PFSK-1 (cell line): ENCODE data around the gene SMIM43.

Experiments
- FOXP2 ChIP-seq: optimal IDR thresholded peaks from 2 replicates; pipeline ENCODE3; 2011; ENCODE audit warnings: borderline replicate concordance, control low read depth, inconsistent platforms; ENCODE audit not compliant: insufficient read depth; ENCODE audit errors: extremely low read length, extremely low read depth
- POLR2AphosphoS5 ChIP-seq: IDR thresholded peaks from 2 replicates; pipeline ENCODE4 v1.6.1; 2012; ENCODE audit warnings: low read depth, mild to moderate bottlenecking, control low read depth, low read length, moderate library complexity
- REST ChIP-seq, 2 experiments: IDR thresholded peaks; 2 replicates each; pipeline versions ENCODE4 v1.6.1 to v1.8.0; 2011 to 2012; ENCODE audit warnings: low read depth in 2 of 2, low read length in 2 of 2, control low read depth in 1 of 2, inconsistent platforms in 1 of 2, mild to moderate bottlenecking in 1 of 2, moderate library complexity in 1 of 2; ENCODE audit not compliant: insufficient read depth in 1 of 2
- SIN3A ChIP-seq: IDR thresholded peaks from 2 replicates; pipeline ENCODE4 v1.6.1; 2012; ENCODE audit warnings: mild to moderate bottlenecking, low read length, moderate library complexity, borderline replicate concordance; ENCODE audit not compliant: insufficient read depth
- TAF1 ChIP-seq: IDR thresholded peaks from 2 replicates; pipeline ENCODE4 v1.6.1; 2012; ENCODE audit warnings: low read length, control low read depth, borderline replicate concordance; ENCODE audit not compliant: insufficient read depth

Gene SMIM43

DNA sequence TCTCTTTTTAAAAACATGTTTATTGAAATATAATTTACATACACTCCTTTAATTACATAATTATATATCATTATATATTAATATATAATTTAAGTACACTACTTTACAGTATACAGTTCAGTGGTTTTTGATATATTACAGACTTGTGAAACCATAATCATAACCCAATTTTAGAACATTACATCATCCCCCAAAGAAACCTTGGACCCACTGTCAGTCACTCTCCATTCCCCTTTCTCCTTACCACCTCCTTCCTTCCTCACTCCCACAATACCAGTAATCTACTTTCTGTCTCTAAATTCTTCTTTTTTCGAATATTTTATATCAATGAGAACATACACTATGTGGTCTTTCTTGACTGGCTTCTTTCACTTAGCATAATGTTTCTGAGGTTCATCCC lies 18.2 kb upstream of the SMIM43 start:
- TF ChIP-seq POLR2AphosphoS5: no peak
- TF ChIP-seq TAF1: no peak
- TF ChIP-seq REST (IDR thresholded peaks at IDR 0.05; ENCODE audit: insufficient read depth in 1 of 2, low read depth in 2 of 2, low read length in 2 of 2): no peak
- TF ChIP-seq FOXP2: no peak
- no peak for TF ChIP-seq SIN3A

DNA sequence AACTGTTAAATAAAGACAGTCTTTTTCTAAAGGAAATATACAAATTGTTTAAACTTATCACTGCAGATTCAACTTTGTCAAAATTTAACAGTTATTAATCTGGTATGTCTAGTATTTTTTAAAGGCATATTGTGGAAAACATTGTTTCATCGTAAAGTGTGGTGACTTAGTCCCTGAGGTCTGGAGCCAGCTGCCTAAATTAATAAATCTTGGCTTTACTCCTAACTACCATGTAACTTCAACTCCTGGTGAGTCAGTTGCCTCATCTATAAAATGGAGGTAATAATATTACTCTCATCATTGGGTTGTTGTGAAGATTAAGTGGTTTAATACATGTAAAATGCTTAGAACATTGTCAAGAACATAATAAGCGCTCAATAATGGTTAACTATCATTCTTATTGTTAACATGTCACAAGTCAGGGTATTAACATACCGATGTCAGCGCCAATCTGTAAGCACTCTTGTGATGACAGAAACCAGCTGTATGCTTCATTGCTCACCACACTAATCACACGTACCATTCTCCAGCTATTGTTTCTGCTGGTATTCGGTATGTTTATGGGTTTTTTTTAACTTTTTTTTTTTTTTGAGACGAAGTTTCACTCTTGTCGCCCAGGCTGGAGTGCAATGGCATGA lies 14.1 kb upstream of the SMIM43 start:
- no peak for TF ChIP-seq REST (IDR thresholded peaks at IDR 0.05; ENCODE audit: insufficient read depth in 1 of 2, low read depth in 2 of 2, low read length in 2 of 2)
- TF ChIP-seq POLR2AphosphoS5: no peak
- no peak for TF ChIP-seq FOXP2
- no peak for TF ChIP-seq SIN3A
- no peak for TF ChIP-seq TAF1

DNA sequence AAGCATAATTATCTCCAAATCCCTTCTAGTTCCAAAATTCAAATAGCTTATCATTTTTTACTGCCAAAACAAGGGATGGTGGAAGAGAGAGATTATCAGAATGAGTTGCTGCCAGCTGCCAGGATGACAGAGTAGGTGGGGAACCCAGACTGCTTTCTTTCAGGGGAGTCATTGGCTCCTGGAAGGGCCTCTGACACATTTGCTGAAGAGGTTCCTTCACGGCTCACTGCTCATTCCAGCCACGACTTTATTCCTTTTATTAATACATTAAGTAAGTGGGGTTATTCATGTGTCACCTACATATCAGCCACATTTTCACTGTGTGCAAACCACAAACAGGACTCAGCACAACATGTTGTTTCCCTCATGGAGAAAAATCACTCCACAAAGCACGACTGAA lies 12.7 kb upstream of the SMIM43 start:
- no peak for TF ChIP-seq FOXP2
- no peak for TF ChIP-seq POLR2AphosphoS5
- no peak for TF ChIP-seq REST (IDR thresholded peaks at IDR 0.05; ENCODE audit: insufficient read depth in 1 of 2, low read depth in 2 of 2, low read length in 2 of 2)
- TF ChIP-seq TAF1: no peak
- TF ChIP-seq SIN3A: no peak

GRCh38 chr4:121776610-121777401 lies 11.8 kb upstream of the SMIM43 start:
- no peak for TF ChIP-seq POLR2AphosphoS5

- TF ChIP-seq POLR2AphosphoS5 (no peak), REST (IDR thresholded peaks at IDR 0.05; ENCODE audit: insufficient read depth in 1 of 2, low read depth in 2 of 2, low read length in 2 of 2) (no peak), TAF1 (no peak), FOXP2 (no peak), SIN3A (no peak)
Observed at GRCh38 chr4:121773883-121774282, 8.9 kb upstream of the SMIM43 start.
